Hepatocyte (in vitro differentiated cells): ENCODE measurements around the gene NUP210L. TPM values are rescaled to one million over a fixed set of nuclear protein-coding genes. Genes with fewer than 3 reads are reported as not detected.

ENCODE experiments used
- DNase-seq: peaks from one replicate; pipeline ENCODE4 v3.0.0-alpha.2; 2016; ENCODE audit warnings: low spot score
- H2AFZ ChIP-seq: fragments of 200-600 bp; sonication (generic); 2 replicates; pipeline ENCODE4 v1.6.0; 2016; ENCODE audit warnings: antibody characterized with exemption, mild to moderate bottlenecking
- H3K27ac ChIP-seq: fragments of 200-600 bp; sonication (generic); 2 replicates; pipeline ENCODE4 v1.5.1; 2016; ENCODE audit warnings: mild to moderate bottlenecking
- H3K27me3 ChIP-seq: fragments of 200-600 bp; sonication (generic); 2 replicates; pipeline ENCODE4 v1.6.1; 2016
- H3K36me3 ChIP-seq: fragments of 200-600 bp; sonication (generic); replicated peaks from 2 replicates; pipeline ENCODE4 v1.5.1; 2016; ENCODE audit warnings: low read depth; ENCODE audit not compliant: insufficient read depth
- H3K4me1 ChIP-seq: fragments of 200-600 bp; sonication (generic); 2 replicates; pipeline ENCODE4 v1.5.1; 2016; ENCODE audit warnings: mild to moderate bottlenecking, moderate library complexity; ENCODE audit not compliant: insufficient read depth
- H3K4me2 ChIP-seq: fragments of 200-600 bp; sonication (generic); 2 replicates; pipeline ENCODE4 v1.6.0; 2016
- H3K4me3 ChIP-seq: fragments of 200-600 bp; sonication (generic); 2 replicates; pipeline ENCODE4 v1.5.1; 2016; ENCODE audit warnings: mild to moderate bottlenecking
- H3K79me2 ChIP-seq: fragments of 200-600 bp; sonication (generic); 2 replicates; pipeline ENCODE4 v1.6.0; 2017; ENCODE audit warnings: mild to moderate bottlenecking
- H3K9me2 ChIP-seq: fragments of 200-600 bp; sonication (generic); replicated peaks from 2 replicates; pipeline ENCODE4 v1.6.0; 2017; ENCODE audit warnings: mild to moderate bottlenecking; ENCODE audit not compliant: insufficient read depth
- H3K9me3 ChIP-seq: fragments of 200-600 bp; sonication (generic); 2 replicates; pipeline ENCODE4 v1.5.1; 2016; ENCODE audit warnings: low read depth, mild to moderate bottlenecking
- H4K20me1 ChIP-seq: fragments of 200-600 bp; sonication (generic); 2 replicates; pipeline ENCODE4 v1.6.0; 2016; ENCODE audit warnings: mild to moderate bottlenecking; ENCODE audit not compliant: insufficient read depth, poor library complexity, severe bottlenecking
- CTCF ChIP-seq: fragments of 200-600 bp; sonication (generic); IDR thresholded peaks from 2 replicates; pipeline ENCODE4 v1.5.1; 2016; ENCODE audit warnings: antibody characterized with exemption, mild to moderate bottlenecking; ENCODE audit not compliant: poor library complexity
- EZH2 ChIP-seq: fragments of 200-600 bp; sonication (generic); IDR thresholded peaks from 2 replicates; pipeline ENCODE4 v1.6.1; 2016; ENCODE audit warnings: antibody characterized with exemption, mild to moderate bottlenecking, borderline replicate concordance
- EZH2phosphoT487 ChIP-seq: fragments of 200-600 bp; sonication (generic); IDR thresholded peaks from one replicate; pipeline ENCODE4 v1.6.1; 2018; ENCODE audit warnings: antibody characterized with exemption, mild to moderate bottlenecking, low read depth, moderate library complexity; ENCODE audit not compliant: unreplicated experiment, severe bottlenecking
- WGBS: methylation state at CpG from one replicate; pipeline ENCODE4 v1.1.6; 2016; ENCODE audit warnings: low lambda C conversion rate; ENCODE audit errors: missing lambda C conversion rate; 5-methylcytosine and 5-hydroxymethylcytosine counted together
- polyA plus RNA-seq: library from polyadenylated mRNA; unstranded; fragments of >200 nt; fragmentation: Nextera tagmentation; extraction: Ambion mirVana; gene quantifications from 2 replicates; pipeline ENCODE4 v1.2.1, GENCODE V29; 2016
- total RNA-seq: library from RNA; depleted of rRNA; stranded (reverse); fragments of >200 nt; gene quantifications from 2 replicates; pipeline ENCODE4 v1.2.3, GENCODE V29; 2014

The NUP210L gene
- total and polyA plus RNA-seq, 2 experiments from 2014 or later: 0.03 TPM; not detected in 1

- no peak for TF ChIP-seq EZH2phosphoT487
- no peak for TF ChIP-seq EZH2
- TF ChIP-seq CTCF: no peak
- Histone ChIP-seq H3K9me2 (no peaks in the 10 kb centered on the region), H3K4me2 (peak overlapping the region; percentile 86), H3K4me1 (peaks cover 12% of the 10 kb centered on the region), H3K27ac (peak overlapping the region; percentile 77), H3K4me3 (no peak overlapping the region), H3K36me3 (no peaks in the 10 kb centered on the region), H3K79me2 (peaks cover 21% of the 10 kb centered on the region), H2AFZ (peak overlapping the region; percentile 36), H3K27me3 (no peaks in the 10 kb centered on the region), H3K9me3 (no peaks in the 10 kb centered on the region), H4K20me1 (no peaks in the 10 kb centered on the region)
- no peak for DNase-seq
- 26% methylated on average over 12 of the region's 13 CpGs for WGBS
Observed at GRCh38 chr1:153968408-153968807, 186.5 kb downstream of the NUP210L start.

GRCh38 chr1:153968000-153968363, 186.9 kb downstream of the NUP210L start:
- Histone ChIP-seq H3K36me3 (no peaks in the 10 kb centered on the region), H4K20me1 (no peaks in the 10 kb centered on the region), H3K27ac (peak overlapping the region; percentile 77), H3K9me3 (no peaks in the 10 kb centered on the region), H3K4me2 (peak overlapping the region; percentile 86), H3K4me3 (peak overlapping the region; percentile 20), H3K79me2 (peaks cover 23% of the 10 kb centered on the region), H2AFZ (peak overlapping the region; percentile 36), H3K9me2 (no peaks in the 10 kb centered on the region), H3K27me3 (no peaks in the 10 kb centered on the region), H3K4me1 (peaks cover 12% of the 10 kb centered on the region)
- TF ChIP-seq EZH2phosphoT487 (no peak), EZH2 (no peak), CTCF (no peak)
- DNase-seq: peak; percentile 55
- 3% methylated on average over 8 of the region's 8 CpGs for WGBS

- H3K4me1 ChIP-seq: peaks cover 12% of the 10 kb centered on the region
- WGBS: 1% methylated on average over 58 of the region's 60 CpGs
- H3K79me2 ChIP-seq: peaks cover 29% of the 10 kb centered on the region
Observed at GRCh38 chr1:153967107-153967999, 187.5 kb downstream of the NUP210L start, which contains the start of gene CREB3L4. CREB3L4 (plus strand) TSS chr1:153967902; CDS start chr1:153968526, 624 bp downstream.

More at GRCh38 chr1:153967107-153967999, 187.5 kb downstream of the NUP210L start, which contains the start of gene CREB3L4:
- peak; percentile 96 for DNase-seq
- no peaks in the 10 kb centered on the region for H3K9me2 ChIP-seq
- H3K36me3 ChIP-seq: no peaks in the 10 kb centered on the region
- no peaks in the 10 kb centered on the region for H3K9me3 ChIP-seq
- H3K4me2 ChIP-seq: peak within 1 kb of the TSS; percentile 86
- H3K27ac ChIP-seq: peak within 1 kb of the TSS; percentile 89
- no peaks in the 10 kb centered on the region for H4K20me1 ChIP-seq
- peak within 1 kb of the TSS; percentile 57 for H2AFZ ChIP-seq
- peak within 1 kb of the TSS; percentile 34 for H3K4me3 ChIP-seq
- H3K27me3 ChIP-seq: no peaks in the 10 kb centered on the region
- TF ChIP-seq CTCF: peak; percentile 45
- TF ChIP-seq EZH2: no peak
